NCI-H774 (cell line): Measurements from ENCODE around the gene HLA-DPB1.
"Not testable (repeated sequence)": the region's sequence is repeated elsewhere in the genome, so short reads cannot be mapped to it uniquely, and the experiment has no call there.

Source experiments
- DNase-seq: peaks from one replicate; lab custom pipeline; 2025; lab: John Stamatoyannopoulos, UW

The HLA-DPB1 gene

DNA sequence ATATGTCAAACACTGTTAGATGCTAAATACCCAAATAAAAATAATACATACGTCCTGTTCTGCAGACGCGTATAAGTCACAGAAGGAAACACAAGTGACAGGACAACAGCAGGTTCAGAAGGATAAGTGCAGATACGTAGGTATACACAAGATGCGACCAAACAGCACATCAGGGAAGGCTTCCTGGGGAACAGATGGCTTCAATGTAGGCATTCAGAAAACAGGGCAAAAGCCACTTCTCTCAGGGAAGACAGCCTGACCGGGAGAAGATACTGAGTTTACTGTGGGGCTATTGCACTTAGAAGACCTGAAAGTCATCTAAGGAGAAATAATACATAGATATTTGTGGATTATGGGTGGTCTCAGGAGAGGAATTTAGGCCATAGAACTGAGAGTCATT lies 4.2 kb upstream of the HLA-DPB1 start:
- DNase-seq = no peak

DNA sequence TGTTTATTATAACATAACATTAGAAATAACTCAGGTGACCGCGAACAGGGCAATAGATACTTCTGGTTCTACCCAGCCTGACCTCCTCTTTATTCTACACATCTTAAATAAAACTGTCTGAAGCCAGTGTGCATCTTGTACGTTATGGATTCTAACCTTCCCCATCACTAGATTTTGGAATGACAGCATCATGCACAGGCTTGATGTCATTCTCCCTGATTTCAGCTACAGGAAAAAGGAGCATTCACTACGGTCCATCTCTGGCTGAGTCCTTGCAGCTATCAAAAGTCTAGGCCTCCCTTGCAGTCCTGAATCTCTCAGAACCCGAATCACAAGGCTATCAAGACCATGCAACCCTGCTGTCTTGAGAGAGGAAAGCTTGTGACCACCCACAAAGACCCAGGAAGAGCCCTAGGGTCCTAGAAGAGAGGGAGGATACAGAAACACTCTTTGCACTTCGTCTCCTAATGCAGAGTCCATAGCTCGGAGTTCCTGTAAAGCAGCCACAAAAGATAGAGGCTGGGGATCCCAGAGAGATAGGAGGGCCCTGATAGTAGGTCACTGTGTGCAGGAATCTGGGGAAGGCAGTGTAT lies 3.2 kb upstream of the HLA-DPB1 start:
- DNase-seq = no peak

DNA sequence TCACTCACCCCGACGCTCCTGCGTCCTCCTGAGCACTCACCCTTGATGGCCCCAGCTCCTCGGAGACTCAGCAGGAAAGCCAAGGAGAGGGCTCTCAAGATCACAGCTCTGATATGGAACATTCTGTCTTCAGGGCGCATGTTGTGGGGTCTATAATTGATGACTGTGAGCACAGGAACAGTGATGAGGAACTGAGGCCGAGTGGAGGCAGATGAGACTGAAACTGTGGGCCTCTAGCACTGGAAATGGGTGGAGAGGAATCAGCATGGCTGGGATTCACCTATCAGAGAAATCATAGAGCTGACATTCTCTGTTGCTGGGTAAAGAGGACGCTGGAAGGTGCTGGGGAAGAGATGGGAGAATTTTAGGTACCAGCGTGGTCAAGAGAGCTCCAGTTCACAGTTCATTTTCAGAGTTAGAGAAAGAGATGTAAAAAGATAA lies 2.3 kb upstream of the HLA-DPB1 start, which contains the start of gene HLA-DPA1:
Gene HLA-DPA1, minus strand, starts transcription at position 219 of the 441 bp plus-strand sequence.
- DNase-seq = no peak

DNA sequence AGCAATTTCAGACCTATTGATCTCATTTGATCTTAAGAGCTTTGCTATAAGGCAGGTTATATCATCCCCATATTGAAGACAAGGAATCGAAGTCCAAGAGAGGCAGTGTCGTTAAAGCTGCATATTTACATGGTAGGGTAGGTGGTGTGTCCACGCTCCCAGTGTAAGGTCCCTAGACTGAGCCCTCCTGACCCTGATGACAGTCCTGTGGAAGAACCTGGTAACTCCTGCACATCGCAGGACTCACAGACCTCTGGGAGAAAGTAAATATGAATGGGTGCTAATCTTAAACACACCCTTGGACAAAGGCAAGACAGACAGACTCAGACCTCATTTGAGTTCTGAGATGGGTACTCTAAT lies 602 bp upstream of the HLA-DPB1 start:
- DNase-seq = no peak

DNA sequence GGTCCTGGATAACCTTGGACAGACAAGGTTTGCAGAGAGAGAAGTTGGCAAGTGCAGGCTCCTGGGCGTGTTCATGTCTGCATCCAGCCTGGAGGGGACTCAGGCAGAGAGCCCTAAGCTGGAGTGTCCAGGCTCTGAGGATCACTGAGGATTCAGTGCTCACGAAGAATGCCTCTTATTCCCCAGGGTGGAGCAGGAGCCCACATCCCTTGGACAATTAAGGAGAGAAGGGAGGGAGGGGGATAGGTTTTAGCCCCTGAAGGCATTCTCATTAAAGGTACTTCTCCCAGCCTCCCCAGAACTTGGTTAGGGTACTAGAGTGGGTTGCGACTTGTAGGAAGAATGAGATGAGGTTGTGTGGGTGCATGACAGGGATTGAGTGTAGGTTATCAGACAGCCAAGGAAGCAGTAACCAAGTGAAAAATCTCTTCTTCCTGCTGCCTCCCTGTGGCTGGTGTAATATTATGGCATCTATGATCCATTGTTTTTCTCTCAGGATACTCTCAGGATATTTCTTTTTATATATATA lies 680 bp downstream of the HLA-DPB1 start:
- no peak for DNase-seq

DNA sequence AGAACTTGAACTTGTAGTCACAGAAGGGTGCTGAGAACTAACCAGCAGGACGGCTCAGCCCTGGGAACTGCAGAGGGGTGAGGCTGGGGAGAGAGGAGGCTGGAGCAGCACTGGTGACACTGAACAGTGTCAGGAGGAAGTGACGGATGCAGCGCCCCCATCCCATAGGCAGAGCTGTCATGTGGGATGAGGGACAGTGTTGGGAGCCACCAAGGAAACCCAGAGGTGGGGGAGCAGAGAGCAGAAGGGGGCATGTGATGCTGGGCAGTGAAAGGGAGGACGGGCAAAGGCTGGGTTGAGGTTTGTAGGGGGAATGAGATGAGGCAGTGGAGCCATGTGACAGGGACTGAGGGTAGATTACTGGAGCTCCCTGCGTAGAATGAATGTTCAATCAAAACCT lies 2.1 kb downstream of the HLA-DPB1 start:
- DNase-seq = no peak

DNA sequence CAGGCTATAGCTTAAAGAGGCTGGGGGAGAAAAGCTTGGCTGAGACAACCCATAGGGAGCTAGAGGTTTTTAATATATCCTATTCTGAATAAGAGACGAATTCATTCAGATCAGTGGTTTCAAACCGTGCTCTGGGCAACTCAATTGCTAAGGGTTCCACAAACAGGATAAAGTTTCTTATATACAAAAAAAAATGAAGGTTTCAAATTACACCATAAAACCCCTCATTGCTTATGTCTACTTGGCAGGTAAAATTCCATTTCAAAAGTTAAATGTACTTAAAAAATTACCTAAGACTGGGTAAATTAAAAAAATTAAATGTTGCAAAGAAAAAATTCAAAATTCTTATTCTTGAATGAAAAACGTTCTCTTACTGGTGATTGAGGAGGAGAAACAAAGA lies 2.7 kb downstream of the HLA-DPB1 start:
- DNase-seq = no peak

DNA sequence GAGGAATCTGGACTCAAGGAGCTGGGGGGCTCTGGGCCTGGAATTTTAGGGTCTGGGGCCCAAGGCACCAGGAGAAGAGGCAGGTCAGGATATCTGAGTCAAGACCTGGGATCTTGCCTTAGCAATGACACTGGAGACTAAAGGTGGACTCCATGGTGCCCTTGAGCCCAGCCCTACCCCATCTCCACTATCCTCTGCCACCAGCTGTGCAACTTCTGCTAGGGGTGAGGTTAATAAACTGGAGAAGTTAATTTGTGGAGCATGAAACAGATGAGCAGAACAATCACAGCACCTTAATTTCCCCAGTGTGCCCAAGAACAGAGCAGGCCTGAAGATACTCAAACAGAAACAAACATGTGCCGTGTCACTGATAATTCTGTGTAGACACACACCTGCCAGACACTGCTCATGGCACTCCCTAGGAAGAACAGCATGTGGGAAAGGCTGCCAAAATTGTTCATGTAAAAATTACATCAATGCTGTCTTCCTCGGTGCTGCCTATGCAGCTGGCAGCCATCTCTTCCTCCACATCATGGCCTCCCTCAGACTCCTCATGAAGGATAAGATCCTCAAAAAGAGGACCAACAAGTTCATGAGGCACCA lies 3.2 kb downstream of the HLA-DPB1 start:
- DNase-seq = no peak

DNA sequence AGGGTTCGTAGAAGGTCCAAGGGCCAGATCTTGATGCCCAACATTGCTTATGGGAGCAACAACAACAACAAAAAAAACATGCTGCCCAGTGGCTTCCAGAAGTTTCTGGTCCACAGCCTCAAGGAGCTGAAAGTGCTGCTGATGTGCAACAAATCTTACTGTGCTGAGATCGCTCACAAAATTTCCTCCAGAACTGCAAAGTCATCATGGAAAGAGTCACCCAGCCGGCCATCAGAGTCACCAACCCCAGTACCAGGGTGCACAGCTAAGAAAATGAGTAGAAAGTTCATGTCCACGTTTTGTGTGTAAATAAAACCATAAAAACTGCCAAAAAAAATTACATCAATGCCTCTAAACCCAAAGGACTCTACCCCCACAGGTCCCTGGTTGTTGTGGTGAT lies 3.8 kb downstream of the HLA-DPB1 start:
- no peak for DNase-seq

DNA sequence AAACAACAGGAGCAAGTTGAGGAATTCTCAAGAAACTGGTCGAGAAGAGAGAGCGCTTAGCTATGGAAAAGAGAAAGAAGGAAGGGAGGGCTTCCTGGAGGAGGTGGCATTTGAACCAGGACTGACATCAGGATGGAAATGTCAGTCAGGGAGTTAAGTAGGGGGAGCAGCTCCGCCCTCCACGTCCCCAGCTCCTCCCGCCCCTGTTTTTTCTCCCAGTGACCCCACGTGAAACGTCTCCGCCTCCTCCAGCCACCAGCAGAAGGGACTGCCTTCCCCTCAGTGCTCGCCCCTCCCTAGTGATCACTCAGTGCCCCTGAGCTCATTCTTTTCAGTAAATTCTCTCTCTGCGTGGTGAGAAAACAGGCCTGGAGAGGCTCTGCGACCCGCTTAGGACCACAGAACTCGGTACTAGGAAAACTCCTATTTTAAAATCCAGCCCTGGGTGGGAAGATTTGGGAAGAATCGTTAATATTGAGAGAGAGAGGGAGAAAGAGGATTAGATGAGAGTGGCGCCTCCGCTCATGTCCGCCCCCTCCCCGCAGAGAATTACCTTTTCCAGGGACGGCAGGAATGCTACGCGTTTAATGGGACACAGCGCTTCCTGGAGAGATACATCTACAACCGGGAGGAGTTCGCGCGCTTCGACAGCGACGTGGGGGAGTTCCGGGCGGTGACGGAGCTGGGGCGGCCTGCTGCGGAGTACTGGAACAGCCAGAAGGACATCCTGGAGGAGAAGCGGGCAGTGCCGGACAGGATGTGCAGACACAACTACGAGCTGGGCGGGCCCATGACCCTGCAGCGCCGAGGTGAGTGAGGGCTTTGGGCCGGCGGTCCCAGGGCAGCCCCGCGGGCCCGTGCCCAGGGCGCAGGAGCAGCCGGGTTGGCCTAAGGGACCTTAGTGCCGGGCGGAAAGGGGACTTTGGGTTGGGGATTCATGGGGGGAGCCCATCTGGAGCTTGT lies 4.6 kb downstream of the HLA-DPB1 start:
- no peak for DNase-seq

DNA sequence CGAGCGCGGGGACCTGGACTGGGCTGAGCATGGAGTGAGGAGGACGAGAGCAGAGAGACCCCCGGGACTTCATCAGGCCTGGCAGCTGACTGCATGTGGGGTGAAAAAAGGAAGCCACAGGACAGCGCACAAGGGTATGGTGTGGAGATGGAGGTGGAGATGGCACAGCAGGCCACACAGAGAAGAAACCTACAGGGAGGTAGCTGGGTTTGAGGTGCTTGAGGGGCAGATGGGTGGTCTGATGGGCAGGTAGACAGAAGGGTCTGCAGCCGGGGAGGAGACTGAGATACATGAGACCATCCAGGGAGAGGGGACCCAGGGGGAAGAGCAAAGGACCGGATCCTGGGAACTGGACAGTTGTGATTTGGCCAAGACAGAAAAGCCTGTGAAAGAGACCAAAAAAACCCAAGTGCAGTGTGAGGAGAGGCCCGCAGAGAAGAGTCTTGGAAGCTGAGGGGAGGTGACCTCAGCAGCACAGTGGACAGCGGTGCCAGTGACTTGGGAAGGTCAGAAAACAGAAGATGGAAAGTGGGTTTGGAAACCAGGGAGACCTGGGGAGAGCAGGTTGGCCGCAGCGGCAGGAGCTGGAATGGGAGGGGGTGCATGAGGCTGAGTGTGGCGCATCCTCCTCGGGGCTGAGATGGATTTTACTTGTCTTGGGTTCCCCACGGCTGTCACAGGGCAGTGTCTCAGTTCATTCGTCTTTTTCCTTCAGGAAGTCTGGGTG lies 5.5 kb downstream of the HLA-DPB1 start:
- no peak for DNase-seq

DNA sequence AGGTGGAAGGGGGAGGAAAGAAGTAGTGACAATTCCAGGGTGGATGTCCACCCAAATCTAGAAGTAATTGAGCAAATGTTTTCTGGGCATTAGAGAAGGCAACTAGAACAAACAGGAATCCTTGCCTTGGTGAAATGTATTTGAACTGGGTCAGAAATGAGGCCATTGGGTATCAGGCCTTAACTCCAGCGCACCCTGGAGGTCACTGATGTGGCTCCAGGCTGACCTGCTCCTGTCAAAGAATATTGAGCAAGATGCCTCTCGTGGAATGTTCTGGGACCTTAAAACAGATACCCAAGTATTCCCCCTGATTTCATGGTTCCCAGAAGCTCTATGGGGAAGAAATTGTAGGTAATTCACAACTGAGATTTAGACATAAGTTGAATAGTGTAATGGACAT lies 6.9 kb downstream of the HLA-DPB1 start:
- no peak for DNase-seq

DNA sequence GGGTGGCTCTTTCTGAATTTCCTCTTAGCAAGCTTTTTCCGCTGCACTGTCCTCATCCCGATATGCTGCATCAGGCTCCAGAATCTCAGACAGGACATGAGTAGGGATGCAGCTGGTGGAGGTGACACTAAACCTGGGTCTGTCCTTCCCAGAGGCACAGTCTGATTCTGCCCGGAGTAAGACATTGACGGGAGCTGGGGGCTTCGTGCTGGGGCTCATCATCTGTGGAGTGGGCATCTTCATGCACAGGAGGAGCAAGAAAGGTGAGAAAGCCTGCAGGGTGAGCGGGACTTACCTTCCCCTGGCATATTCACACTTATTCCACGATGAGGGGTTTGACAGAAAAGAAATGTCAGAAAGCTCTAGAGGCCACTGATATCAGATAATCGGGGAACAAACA lies 9.8 kb downstream of the HLA-DPB1 start:
- DNase-seq = no peak

DNA sequence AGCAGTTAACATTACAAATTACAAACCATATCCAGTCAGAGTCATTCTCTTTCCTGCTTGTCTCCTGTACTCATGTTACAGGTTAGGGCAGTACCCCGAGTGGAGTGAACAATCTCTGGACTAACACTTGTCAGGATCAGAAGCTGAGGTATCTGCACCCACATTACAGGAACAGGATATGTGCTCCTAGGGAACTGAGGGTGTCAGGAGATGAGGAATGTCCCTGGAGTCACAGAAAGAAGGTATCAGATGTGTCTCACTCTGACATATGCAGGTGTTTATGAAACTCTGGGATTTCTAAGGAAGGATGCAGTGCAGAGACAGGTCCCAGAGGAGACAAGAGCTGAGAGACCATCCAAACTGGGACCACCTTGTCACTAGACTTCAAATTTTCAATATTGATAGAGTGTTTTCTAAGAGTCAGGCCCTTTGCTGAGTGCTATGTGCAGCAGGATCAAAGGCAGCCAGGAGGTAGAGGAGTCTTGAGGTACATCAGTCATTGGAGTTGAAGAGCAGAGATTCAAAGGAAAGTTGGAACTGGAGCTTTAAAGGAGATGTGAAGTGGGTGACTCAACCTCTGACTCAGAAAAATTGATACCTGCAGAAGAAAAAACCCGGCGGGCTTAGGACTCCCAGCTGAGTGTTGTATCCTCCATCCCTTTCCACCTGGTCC lies 12.6 kb downstream of the HLA-DPB1 start:
- DNase-seq = no peak

DNA sequence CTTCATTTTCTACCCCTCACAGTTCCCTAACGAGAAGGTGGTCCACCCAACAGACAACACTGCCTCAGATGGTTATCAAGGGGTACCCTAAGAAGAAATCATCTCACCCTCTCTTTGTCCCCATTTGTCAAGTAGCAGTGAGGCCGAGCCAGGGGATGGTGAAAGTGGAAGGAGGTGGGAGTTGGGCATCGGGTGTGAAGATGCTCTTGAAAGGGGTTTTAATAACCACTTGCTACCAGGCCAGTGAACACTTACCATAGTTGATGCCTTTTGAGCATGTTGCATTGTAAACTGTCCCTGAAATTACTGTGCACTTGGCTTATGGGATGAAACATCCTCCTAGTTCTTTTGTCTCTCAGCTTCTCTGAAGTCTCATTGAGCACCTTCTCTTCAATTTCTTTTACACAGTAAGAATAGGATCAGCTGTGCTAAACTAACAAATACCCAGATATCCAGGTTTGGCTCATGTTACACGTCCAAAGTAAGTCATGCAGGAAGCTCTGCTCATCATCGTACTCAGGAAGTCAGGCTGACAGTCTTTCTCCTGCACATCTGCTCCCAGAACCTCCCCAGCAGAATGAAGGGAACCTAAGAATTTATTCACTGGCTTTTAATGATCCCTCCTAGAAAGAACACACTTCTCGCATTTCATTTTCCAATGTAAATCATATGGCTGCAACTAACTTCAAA lies 13.3 kb downstream of the HLA-DPB1 start:
- DNase-seq = no peak

DNA sequence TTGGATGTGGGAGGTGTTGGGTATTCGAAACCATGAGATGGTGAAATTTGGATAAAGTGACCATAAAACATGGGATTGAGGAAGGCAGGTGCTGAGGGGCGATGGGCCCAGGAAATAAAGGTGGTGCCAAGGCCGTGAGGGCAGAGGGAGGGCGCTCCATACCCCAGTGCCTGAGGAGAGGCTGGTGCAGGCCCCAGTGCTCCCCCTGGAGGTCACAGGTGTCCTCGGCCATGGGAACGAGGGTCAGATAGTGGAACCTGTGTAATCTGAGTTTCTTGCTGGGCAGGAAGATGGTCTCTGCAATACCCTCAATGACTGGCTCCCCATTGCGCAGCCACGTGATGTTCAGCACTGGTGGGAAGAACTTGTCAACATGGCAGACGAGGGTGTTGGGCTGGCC lies 16.2 kb downstream of the HLA-DPB1 start:
- DNase-seq = no peak

DNA sequence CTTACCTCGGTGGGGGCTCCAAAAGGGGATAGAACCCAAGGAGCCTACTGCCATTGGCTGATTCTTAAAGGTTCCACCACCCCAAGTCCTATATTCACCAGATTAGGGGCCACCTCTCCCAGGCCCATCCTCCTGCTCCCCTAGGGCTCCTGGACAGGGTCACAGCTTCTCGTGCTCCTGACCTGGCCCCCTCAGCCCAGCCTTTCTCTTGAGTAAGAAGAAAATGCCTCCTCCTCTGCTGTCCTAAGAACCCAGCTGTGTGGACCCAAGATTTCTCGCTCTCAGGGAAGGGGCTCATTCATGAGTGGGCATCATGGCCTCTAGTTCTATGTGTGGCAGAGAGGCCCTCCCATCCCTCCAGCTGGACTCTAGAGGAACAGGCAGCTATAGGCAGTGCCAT lies 16.6 kb downstream of the HLA-DPB1 start:
- DNase-seq = no peak

DNA sequence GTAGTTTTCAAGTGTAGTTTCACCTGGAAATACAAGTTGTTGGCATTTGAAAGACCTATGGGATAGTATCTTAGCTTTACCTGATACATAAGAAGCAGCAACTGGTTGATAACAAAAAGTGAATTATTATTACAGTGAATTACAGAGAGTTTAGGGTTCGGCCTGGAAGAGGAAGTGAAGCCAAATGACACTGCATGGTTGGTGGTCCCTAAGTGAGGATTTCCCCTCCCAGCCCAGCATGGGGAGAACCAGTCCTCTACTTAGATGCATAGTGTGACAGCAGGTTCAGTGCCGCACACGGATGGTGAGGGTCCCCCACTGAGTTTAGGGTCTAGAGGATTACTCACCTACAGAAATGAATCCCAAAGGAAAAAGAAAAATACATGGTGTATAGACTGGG lies 18.1 kb downstream of the HLA-DPB1 start:
- no peak for DNase-seq

DNA sequence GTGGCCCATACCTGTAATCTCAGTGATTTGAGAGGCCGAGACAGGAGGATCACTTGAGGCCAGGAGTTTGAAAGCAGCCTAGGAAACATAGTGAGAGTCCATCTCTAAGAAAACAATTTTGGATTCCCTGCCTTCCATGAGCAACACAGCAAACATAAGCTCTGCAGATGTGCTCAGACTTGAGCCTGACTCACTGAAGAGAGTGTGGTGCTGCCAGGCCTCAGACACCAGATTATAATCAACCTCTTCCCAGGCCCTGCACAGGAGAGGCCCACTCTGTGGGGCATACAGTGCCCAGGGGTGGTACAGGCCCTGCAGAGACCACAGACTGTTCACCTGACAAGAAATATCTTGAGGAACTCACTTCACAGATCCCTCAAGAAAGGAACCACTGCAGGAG lies 19.9 kb downstream of the HLA-DPB1 start:
- no peak for DNase-seq

DNA sequence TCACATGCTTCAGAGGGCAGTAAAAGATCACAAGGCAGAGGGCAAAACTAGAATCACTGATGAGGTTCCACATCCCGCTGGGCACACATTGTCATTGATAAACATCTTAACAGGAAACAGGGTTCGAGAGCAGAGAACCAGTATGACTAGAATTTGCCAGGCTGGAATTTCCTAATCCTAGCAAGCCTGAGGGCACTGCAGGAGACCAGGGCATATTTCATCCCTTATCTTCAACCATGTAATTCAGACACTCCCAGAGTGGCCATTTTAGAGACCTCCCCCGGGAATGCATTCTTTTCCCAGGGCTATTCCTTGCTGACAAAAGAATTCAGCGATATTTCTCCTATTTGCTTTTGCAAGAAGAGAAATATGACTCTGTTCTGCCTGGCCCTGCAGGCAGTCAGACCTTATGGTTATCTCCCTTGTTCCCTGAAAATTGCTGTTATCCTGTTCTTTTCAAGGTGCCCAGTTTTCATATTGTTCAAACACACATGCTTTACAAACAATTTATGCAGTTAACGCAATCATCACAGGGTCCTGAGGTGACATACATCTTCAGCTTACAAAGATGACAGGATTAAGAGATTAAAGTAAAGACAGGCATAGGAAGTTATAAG lies 25.4 kb downstream of the HLA-DPB1 start:
- DNase-seq = not testable (repeated sequence)

DNA sequence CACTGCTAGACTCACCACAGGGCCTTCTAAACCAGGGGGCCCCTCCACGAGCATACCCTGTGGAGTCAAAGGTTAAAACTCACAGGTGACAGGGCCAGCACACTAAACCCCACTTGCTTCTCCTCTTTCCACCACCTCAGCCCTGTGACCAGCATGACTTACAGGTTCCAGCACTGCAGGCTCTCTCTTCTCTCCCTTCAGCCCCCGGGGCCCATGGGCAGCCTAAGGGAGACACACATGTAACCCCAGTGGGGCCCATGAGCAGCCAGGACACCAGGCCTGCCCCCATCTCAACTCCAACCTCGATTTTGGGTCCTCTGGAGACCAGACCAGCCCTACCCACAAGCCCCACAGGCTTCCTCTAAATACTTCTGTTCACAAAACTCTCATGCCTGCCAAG lies 28.0 kb downstream of the HLA-DPB1 start:
- no peak for DNase-seq
